Ammon's horn (tissue), 1 donor: ENCODE results near the gene IFITM1.
"Not testable (repeated sequence)": the region's sequence is repeated elsewhere in the genome, so short reads cannot be mapped to it uniquely, and the experiment has no call there.

Experiments
- DNase-seq: peaks from one replicate; pipeline ENCODE4 v3.0.0-alpha.2; 2016; ENCODE audit warnings: low spot score

Gene IFITM1

GRCh38 chr11:282630-283360, 31.0 kb upstream of the IFITM1 start:
- no peak for DNase-seq

- no peak for DNase-seq
Observed at GRCh38 chr11:283405-284104, 30.3 kb upstream of the IFITM1 start.

DNA sequence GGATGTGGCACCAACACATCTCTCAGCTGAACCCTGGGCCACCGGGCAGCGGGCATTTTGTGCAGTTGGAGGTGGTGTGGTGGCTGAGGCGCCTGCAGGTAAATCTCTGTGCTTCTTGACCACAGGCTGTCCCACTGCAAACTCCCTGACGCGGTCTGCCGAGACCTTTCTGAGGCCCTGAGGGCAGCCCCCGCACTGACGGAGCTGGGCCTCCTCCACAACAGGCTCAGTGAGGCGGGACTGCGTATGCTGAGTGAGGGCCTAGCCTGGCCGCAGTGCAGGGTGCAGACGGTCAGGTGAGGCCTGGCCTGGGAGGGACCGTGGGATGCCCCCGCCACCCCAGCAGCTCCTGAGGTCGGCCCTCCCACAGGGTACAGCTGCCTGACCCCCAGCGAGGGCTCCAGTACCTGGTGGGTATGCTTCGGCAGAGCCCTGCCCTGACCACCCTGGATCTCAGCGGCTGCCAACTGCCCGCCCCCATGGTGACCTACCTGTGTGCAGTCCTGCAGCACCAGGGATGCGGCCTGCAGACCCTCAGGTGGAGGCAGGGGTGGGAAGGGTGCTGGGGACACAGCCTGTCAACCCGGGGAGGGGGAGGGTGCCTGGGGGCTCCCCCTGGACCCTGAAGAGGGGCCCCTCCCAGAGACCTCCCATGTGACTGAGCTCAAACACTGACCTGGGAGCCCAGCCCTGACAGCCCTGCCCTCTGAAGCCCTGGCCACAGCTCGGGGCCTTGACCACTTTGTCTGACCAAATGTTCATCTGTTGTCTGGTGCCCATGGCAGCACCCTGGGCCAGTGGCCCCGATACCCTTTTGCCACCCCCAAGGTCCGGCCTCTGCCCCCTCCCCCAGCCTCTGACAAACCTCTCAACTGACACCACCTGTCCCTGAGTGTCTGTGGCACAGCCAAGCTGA, 29.5 kb upstream of the IFITM1 start:
- DNase-seq = no peak

- DNase-seq = no peak
Observed at GRCh38 chr11:285021-285893, 28.6 kb upstream of the IFITM1 start.

GRCh38 chr11:285894-286220, 28.0 kb upstream of the IFITM1 start:
- DNase-seq = no peak

DNA sequence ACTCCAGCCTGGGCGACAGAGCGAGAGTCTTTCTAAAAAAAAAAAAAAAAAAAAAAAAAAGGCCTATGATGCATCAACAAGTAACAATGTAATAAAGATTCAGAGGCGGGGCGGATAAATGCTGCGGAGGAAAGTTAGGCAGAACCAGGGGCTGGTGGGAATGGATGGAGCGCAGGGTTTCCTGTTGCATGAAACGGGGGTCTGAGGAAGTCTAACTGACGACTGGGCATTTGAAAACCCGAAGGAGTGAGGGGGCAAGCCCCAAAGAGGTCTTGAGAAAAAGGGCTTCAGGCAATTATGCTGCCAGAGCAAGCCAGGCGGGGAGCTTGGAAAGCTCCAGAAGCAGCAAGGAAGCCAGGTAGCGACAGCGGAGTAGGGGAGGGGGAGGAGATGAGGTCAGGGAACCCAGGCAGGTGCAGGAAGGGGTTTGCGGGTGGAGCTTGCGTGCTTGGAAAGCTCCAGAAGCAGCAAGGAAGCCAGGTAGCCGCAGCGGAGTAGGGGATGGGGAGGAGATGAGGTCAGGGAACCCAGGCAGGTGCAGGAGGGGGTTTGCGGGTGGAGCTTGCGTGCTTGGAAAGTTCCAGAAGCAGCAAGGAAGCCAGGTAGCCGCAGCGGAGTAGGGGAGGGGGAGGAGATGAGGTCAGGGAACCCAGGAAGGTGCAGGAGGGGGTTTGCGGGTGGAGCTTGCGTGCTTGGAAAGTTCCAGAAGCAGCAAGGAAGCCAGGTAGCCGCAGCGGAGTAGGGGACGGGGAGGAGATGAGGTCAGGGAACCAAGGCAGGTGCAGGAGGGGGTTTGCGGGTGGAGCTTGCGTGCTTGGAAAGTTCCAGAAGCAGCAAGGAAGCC, 26.6 kb upstream of the IFITM1 start:
- DNase-seq = not testable (repeated sequence)

GRCh38 chr11:287821-288477, 25.9 kb upstream of the IFITM1 start:
- DNase-seq = no peak

DNA sequence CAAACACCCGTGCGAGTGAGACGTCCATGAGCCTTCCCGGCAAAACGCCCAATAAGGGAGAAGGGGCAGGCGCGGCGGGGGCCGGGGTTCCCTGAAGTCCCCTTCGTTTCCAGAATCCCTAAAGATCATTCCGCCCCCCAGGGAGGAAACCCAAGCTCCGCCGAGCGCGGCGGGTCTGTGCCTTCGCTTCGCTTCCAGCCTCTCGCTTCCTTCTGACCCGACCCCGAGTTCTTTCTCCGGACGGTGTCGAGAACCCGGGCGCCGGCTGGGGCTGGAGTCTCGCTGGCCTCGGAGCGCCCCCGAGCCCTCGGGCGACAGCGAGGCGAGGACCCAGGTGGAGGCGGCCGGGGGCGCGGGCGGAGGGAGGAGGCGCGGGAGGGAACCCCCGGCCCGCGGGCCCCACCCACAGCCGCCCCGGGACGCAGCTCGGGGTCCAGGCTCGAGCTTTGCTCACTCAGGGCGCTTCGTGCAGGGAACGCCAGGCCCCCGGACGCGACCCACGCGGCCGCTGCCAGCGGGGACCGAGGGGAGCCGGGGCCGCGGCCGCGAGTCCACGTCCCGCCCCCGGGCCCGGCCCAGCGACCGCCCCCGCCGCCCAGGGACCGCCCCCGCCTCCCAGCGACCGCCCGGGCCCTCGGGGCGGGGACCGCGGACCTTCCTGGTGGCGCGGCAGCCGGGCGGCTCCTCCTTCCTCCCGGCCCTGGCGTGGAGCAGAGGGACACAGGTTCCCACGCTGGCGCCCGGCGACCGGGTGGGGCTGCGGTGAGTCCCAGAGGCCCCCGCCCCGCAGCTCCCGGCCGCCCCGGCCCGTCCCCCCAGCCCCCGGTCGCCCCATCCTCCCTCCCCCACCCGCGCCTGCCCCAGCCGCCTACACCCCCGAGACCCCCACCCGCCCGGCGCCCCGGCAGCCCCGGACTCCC, 25.1 kb upstream of the IFITM1 start, which contains the start of gene PGGHG:
TSS of gene PGGHG (plus strand) at position 649 of the 920 bp plus-strand sequence. CDS start 691 bp downstream, outside the sequence.
- DNase-seq = peak; percentile 35

DNA sequence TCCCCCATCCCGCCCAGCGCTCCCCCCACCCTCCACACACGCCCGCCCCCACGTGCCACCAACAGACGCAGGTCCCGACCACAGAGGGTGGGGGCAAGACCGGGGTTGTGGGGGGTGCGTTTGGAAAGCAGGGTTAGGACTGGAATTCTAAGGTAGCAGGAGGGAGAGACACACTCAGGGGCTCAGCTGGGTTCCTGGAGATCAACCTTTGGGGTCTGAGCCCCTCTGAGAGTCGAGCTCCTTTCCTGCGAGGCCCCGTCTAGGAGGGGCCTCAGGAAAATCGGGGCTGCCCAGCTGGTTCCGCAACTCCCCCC, 24.5 kb upstream of the IFITM1 start:
- no peak for DNase-seq

DNA sequence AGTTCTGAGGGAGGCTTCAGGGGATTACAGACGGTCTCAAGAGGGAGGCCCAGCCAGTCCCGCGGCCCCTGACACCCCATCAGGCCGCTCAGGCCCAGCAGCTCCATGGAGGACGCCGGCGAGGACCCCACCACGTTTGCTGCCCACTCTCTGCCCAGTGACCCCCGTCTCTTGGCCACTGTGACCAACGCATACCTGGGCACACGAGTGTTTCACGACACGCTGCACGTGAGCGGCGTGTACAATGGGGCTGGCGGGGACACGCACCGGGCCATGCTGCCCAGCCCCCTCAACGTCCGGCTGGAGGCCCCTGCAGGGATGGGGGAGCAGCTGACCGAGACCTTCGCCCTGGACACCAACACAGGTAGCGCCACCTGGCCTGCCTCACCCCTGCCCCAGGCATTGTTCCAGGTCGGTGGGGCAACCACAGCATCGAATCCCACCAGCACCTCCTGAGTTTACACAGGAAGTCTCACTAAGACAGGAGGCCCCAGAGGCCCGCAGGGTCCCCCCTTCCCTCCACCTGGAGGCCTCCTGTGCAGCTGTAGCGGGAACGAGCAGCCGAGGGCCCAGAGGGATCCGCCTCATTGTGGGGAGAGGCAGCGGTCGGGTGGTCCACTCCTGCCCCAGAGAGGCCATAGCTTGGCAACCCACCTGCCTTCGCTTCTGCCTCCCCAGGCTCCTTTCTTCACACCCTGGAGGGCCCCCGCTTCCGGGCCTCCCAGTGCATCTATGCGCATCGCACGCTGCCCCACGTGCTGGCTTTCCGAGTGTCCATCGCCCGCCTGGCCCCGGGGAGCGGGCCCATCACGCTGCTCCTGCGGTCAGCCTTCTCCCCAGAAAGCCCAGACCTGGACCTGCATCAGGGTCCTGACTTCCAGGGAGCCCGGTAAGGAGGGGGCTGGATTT, 23.9 kb upstream of the IFITM1 start:
- DNase-seq = no peak

GRCh38 chr11:290621-291231, 23.1 kb upstream of the IFITM1 start:
- DNase-seq = no peak

DNA sequence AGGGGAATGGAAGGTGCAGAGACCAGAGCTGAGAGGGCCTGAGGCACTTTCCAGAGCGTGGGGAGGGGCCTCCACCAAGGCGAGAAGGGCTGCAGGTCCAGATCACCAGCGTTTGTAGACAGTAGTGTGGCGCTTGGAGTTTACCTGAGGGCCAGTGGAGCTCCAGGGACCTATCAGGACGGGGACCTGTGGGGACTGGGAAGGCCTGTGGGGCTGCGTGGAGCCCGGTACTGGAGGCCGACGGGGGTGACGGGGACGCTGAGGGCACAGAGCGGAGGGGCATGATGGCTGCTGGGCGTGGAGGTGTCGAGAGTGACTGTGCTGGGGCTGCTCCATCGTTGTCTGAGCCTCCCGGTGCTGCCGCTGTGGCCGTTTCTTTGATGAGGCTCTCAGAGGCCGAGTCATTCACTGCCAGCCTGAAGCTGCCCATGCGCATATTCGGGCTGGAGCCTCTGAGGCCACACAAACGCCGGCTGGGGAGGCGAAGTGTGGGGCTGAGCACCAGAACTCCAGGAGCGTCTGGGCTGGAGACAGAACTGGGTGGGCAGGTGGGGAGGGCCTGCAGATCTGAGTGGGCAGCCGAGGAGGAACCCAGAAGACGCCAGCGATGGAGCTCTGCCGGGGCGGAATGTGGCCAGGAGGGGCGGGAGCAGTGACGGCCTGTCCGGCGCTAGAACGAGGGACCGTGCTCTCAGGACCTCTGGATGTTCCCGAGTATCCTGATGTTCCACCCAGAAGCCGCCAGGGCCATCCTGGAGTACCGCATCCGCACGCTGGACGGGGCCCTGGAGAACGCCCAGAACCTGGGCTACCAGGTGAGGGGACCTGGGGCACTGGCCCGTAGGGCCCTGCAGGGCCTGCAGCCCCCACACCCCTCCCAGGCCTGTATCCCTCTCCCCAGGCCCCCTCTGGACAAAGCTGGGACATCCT, 22.3 kb upstream of the IFITM1 start:
- DNase-seq = no peak

DNA sequence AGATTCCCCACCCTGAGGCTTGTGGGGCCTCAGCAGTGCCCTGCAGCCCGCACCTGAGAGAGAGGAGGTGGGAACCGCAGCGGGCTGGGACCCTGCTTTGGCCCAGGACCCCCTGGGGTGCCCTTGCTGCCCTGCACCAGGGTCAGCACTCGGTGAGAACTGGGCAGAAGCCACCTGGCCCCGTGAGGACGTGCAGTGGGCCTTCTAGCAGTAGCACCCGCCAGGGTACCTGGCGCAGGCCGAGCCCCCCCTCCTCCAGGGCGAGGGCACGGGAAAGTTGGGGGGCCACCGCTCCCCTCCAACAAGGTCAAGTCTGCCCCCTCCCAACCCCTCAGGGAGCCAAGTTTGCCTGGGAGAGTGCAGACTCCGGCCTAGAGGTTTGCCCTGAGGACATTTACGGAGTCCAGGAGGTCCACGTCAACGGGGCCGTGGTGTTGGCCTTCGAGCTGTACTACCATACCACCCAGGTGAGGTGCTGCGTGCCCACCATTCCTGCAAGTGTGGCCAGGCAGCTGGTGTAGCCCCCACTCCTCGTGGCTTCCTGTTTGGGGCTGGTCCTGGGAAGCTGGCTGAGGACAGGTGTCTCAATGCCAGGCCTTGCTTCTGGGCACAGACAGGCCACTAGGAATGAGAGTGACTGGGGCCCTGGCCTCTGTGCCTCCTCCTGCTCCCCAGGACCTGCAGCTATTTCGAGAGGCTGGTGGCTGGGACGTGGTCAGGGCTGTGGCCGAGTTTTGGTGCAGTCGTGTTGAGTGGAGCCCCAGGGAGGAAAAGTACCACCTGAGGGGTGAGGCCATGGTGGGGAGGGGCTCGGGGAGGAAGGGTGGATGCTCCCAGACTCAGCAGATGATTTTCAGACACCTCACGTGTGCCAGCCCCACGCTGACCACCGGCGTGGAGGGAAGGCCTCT, 21.4 kb upstream of the IFITM1 start:
- DNase-seq = no peak

- no peak for DNase-seq
Observed at GRCh38 chr11:293271-293851, 20.5 kb upstream of the IFITM1 start.
